Stomach (tissue), 4 donors: ENCODE measurements around the gene TIMM23.

Experiments used
- CTCF ChIP-seq, 7 experiments: fragments of 450-650 bp in 4 of 7; fragments of 200-600 bp in 3 of 7; sonication (generic) in 3 of 7; IDR thresholded peaks; one replicate each; pipeline ENCODE4 v1.5.1; 2016 to 2019; ENCODE audit warnings: antibody characterized with exemption in 7 of 7, control low read depth in 2 of 7, mild to moderate bottlenecking in 1 of 7
- EP300 ChIP-seq: sonication (generic); formaldehyde crosslinking; IDR thresholded peaks from one replicate; pipeline ENCODE4 v1.6.1; 2017; ENCODE audit warnings: antibody characterized with exemption

- TF ChIP-seq EP300, result no peak
- no peak for TF ChIP-seq CTCF (IDR thresholded peaks at IDR 0.05)
These were observed 57.3 kb downstream of the TIMM23 start for GRCh38 chr10:46029461-46030030.
